ENCODE data around the gene C14orf180.

- no peak for TF ChIP-seq RFX5 (IDR thresholded peaks at IDR 0.05; ENCODE audit: borderline replicate concordance, low read depth, low read length)
- no peak for TF ChIP-seq TAF7 (optimal IDR thresholded peaks at IDR 0.05; ENCODE audit: borderline replicate concordance, low read depth, low read length)
- no peak for TF ChIP-seq RAD21 (IDR thresholded peaks at IDR 0.05 in 1 of 2, conservative IDR thresholded peaks at IDR 0.05 in 1 of 2; ENCODE audit: low read depth in 2 of 2, low read length in 2 of 2)
- TF ChIP-seq SIN3A (conservative IDR thresholded peaks at IDR 0.05 in 1 of 2, IDR thresholded peaks at IDR 0.05 in 1 of 2; ENCODE audit: low read depth in 1 of 2, low read length in 2 of 2) = no peak
- no peak for TF ChIP-seq EP300 (IDR thresholded peaks at IDR 0.05; ENCODE audit: borderline replicate concordance in 1 of 2, low read depth in 2 of 2, low read length in 2 of 2)
- TF ChIP-seq CTCF (IDR thresholded peaks at IDR 0.05; ENCODE audit: control extremely low read depth in 1 of 3, insufficient read depth in 1 of 3, low read depth in 1 of 3, low read length in 3 of 3) = no peak
- TF ChIP-seq POLR2A (IDR thresholded peaks at IDR 0.05; ENCODE audit: control extremely low read depth in 1 of 2, low read depth in 2 of 2, low read length in 2 of 2) = no peak
- TF ChIP-seq GTF2F1 (IDR thresholded peaks at IDR 0.05; ENCODE audit: borderline replicate concordance, low read depth, low read length) = no peak
- no peak for TF ChIP-seq YY1 (IDR thresholded peaks at IDR 0.05; ENCODE audit: low read depth, low read length)
- no peak for TF ChIP-seq BRCA1 (IDR thresholded peaks at IDR 0.05; ENCODE audit: low read depth, low read length)
- no peak for TF ChIP-seq CBX5 (IDR thresholded peaks at IDR 0.05; ENCODE audit: low read depth, low read length)
- no peak for TF ChIP-seq TAF1 (IDR thresholded peaks at IDR 0.05; ENCODE audit: low read depth, low read length)
- TF ChIP-seq POLR2AphosphoS5 (IDR thresholded peaks at IDR 0.05; ENCODE audit: low read depth, low read length) = no peak
- TF ChIP-seq ATF2 (IDR thresholded peaks at IDR 0.05; ENCODE audit: low read length) = no peak
These were observed 30.6 kb upstream of the C14orf180 start for GRCh38 chr14:104548802-104549535.
